ENCODE measurements around the gene THSD7A.

The THSD7A gene

DNA sequence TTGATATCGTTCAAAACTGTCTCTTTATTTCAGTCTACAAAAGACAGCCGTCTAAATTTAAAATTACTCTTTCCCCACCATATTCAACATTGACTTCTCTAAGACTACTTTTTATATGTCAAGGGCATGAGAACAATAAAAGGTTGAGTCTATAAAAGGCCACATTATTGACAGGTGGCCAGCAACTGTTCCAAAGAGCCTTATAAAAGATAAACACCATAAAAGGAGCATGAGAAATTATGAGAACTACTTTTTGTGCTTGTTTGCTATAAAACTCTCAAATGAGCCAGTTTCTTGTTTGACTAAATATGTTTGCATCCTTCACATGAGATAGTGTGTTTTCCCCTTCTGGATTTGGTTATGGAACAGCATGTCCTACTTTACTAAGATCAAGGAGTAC is 189.2 kb downstream of the THSD7A start:
- TF ChIP-seq ZFX (IDR thresholded peaks at IDR 0.05; ENCODE audit: borderline replicate concordance) = no peak
- TF ChIP-seq, protein P1, sequence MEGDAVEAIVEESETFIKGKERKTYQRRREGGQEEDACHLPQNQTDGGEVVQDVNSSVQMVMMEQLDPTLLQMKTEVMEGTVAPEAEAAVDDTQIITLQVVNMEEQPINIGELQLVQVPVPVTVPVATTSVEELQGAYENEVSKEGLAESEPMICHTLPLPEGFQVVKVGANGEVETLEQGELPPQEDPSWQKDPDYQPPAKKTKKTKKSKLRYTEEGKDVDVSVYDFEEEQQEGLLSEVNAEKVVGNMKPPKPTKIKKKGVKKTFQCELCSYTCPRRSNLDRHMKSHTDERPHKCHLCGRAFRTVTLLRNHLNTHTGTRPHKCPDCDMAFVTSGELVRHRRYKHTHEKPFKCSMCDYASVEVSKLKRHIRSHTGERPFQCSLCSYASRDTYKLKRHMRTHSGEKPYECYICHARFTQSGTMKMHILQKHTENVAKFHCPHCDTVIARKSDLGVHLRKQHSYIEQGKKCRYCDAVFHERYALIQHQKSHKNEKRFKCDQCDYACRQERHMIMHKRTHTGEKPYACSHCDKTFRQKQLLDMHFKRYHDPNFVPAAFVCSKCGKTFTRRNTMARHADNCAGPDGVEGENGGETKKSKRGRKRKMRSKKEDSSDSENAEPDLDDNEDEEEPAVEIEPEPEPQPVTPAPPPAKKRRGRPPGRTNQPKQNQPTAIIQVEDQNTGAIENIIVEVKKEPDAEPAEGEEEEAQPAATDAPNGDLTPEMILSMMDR (IDR thresholded peaks at IDR 0.05) = no peak
- H3K27ac ChIP-seq = no peak overlapping the region

- H3K27ac ChIP-seq = no peak overlapping the region
- TF ChIP-seq ZFX (IDR thresholded peaks at IDR 0.05; ENCODE audit: borderline replicate concordance) = no peak
- TF ChIP-seq, protein P1 (IDR thresholded peaks at IDR 0.05) = no peak
Observed at GRCh38 chr7:11642276-11642675, 189.7 kb downstream of the THSD7A start.

DNA sequence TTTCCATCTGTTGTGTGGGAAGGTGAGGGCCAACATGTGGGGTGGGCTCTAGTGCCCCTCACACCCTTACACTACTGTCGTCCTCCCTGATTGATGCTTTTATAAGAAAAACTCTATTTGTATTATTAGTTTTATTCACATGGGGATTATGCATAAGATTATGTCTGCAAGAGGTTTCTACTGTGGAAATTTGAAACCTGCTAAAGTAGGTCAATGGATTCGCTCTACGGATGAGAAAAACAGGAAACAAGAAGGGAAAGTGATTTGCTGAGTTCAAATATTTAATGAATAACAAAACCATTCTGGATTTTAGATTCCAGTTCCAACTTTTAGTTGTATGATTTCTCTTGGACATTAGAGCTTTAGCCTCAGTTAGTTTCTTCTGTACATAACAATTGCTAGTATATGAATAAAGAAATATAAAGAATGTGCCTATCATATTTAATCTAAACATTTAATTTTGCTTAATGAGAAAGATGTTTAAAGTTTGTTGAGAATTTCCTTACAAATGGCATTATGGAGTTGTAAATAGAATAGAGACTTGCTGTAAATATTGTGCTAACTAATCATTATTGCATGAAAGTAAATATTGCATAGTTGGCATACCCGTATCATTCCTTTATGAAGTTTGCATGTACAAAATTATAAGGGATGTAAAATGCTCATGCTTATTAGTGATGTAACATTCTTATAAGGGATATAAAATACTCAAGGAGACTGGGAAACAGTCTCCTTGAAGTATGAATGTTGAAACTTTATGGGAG is 193.8 kb downstream of the THSD7A start:
- TF ChIP-seq ZFX (IDR thresholded peaks at IDR 0.05; ENCODE audit: borderline replicate concordance) = no peak
- TF ChIP-seq, protein P1 (IDR thresholded peaks at IDR 0.05) = no peak
- H3K27ac ChIP-seq = no peak overlapping the region

- TF ChIP-seq ZFX (IDR thresholded peaks at IDR 0.05; ENCODE audit: borderline replicate concordance) = no peak
- TF ChIP-seq, protein P1 (IDR thresholded peaks at IDR 0.05) = no peak
- no peak overlapping the region for H3K27ac ChIP-seq
Observed at GRCh38 chr7:11636274-11636673, 195.7 kb downstream of the THSD7A start.

DNA sequence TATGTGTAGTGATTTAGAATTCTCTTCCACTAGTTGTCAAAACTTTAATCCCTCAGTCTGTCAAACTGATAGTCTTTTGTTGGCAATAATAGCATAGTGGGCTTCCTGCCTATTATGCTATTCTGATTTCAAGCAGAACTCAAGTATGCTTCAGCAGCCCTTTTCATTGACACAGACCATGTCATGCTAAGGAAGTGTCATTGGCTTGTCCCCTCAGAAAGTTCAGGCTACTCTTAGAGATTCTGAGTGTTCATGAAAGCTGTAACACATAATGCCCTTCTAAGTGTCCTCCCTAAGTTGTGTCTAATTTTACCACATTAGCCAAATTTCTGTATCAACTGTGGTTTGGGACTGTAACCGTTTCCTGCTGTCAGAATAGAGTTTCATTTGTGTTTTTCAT is 198.7 kb downstream of the THSD7A start:
- TF ChIP-seq, protein P1 (IDR thresholded peaks at IDR 0.05) = no peak
- no peak for TF ChIP-seq ZFX (IDR thresholded peaks at IDR 0.05; ENCODE audit: borderline replicate concordance)
- H3K27ac ChIP-seq = no peak overlapping the region

DNA sequence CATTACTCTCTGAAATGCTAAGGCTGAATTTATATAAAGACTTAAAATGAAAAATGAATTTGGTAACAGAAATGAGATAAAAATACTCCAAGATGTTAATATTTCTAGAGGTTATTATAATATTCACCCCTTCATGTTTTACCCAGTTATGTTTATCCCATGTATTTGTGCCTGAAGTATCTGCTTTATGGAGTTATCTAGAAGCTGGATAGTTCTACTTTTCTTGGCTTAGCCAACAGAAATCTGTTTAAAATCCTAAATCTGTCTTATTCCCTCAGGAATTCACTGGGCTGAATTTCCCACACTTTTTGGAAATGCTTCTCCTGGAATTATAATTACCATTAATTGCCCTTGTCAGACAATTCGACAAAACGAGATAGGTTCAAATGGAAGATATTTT is 201.6 kb downstream of the THSD7A start:
- H3K27ac ChIP-seq = no peak overlapping the region
- TF ChIP-seq ZFX (IDR thresholded peaks at IDR 0.05; ENCODE audit: borderline replicate concordance) = no peak
- TF ChIP-seq, protein P1 (IDR thresholded peaks at IDR 0.05) = no peak

- no peak for TF ChIP-seq ZFX (IDR thresholded peaks at IDR 0.05; ENCODE audit: borderline replicate concordance)
- TF ChIP-seq, protein P1 (IDR thresholded peaks at IDR 0.05) = no peak
- no peak overlapping the region for H3K27ac ChIP-seq
Observed at GRCh38 chr7:11625669-11626068, 206.3 kb downstream of the THSD7A start.

Data from 22Rv1 (cell line).